Hematopoietic multipotent progenitor cell treated with erythropoietin and hydrocortisone succinate and interleukin-3 and kit ligand, for 15 days (in vitro differentiated cells): ENCODE measurements around the gene NOMO2.
"Not testable (repeated sequence)": the region's sequence is repeated elsewhere in the genome, so short reads cannot be mapped to it uniquely, and the experiment has no call there.

Experiments
- DNase-seq: peaks from one replicate; pipeline ENCODE4 v3.0.0-alpha.2; 2015; ENCODE audit warnings: low spot score

The NOMO2 gene

DNA sequence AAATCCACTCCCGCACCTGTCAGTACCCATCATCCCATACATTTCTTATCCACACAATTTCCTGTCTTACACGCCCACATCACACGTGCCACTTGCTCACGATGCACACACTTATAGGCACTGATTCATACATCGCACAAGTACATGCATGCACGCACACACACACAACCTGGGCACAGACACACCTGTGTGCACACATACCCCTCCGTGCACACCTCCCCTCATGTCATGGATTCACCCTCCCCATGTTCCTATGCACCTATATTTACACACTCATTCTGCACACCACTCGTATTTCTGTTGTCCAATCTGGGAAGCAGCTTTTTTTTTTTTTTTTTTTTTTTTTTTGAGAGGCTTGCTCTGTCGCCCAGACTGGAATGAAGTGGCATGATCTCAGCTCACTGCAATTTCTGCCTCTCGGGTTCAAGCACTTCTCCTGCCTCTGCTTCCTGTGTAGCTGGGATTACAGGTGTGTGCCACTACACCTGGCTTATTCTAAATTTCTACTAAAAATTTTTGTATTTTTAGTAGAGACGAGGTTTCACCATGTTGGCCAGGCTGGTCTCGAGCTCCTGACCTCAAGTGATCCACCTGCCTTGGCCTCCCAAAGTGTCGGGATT is 13.5 kb upstream of the NOMO2 start:
- not testable (repeated sequence) for DNase-seq

DNA sequence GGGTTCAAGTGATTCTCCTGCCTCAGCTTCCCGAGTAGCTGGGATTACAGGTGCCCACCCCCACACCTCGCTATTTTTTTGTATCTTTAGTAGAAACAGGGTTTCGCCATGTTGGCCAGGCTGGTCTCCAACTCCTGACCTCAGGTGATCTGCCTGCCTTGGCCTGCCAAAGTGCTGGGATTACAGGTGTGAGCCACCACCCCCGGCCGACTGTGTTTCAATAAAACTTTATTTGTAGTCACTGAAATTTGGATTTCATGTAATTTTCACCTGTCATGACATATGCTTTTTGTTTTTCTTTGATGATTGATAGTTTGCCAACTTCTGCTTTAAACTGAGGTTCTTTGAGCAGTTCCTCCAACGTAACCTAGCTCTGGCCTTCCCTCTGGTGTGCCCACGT is 12.0 kb upstream of the NOMO2 start:
- not testable (repeated sequence) for DNase-seq

DNA sequence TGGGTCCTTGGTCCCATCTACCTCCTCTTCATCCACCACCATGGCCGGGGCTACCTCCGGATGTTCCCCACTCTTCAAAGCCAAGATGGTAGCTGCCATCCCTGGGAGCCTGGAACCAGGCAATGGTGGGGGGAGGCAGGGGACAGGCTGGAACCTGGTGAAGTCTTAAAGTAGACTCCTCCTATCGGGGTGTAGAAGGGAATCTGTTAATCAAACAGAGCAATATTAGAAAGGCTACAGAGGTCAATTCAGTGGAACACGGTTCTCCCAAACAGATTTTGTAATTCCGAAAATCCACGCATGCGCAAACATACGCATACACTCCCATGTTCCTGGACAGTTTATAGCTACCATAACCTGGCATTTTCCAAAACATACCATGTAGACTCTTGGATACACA is 11.1 kb upstream of the NOMO2 start:
- DNase-seq: not testable (repeated sequence)

DNA sequence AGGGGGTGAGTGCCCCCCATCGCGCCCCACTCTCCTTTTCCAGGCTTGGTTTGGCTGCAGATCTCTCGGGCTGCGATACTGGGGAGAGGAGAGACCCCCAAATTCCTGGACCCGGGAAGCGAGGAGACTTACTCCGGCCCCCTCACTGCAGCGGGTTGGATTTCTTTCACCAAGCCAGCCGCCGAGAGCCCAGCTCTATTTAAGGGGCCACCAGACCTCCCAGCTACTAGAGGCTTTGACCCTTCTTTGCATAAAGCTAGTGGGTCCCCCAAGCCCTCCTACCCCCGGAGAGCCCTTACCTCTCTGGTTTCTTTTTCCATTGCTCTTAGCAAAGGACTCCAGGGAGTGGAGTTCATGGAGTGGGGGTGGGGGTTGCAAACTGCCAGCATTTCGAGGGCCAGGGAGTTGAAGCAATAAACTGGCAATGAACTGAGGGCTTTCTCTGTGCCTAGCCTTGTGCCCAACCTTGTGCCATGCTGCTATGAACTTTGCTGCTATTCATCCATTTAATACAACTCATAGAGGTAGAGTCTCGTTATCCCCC is 9.5 kb upstream of the NOMO2 start:
- DNase-seq: not testable (repeated sequence)

DNA sequence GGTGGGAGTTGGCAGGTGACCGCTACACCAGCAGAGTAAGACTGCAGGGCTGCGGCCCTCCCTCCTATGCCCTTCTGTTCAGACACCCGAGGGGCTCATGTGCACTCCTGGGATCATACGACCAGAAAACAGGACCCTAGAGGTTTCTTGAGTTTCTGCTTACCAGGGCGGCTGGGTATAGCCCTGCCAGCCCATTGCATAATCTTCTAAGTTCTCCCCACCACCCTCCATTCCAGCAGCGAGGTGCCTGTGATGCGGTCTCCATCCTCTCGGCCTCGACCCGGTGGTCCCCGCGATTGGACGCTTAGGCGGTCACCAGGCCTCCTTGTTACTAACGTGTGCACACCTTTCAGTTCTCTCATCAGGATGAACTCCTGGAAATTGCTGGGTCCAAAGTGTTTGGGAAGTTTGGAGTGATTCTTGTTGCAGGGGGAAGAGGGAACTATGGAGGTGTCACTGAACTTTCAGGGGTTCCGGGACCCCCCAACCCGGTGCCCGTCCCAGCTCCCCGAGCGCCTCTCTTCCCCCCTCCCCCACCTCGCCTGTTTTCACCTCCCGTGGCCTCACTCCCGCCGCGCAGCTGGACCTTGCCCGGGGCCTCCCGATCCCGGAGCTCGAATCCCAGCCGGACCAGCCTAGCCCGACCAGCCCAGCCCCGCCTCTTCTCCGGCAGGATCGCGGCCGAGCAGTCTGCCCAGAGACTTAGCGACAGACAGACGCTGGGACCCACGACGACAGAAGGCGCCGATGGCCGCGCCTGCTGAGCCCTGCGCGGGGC is 8.8 kb upstream of the NOMO2 start:
- DNase-seq: not testable (repeated sequence)

DNA sequence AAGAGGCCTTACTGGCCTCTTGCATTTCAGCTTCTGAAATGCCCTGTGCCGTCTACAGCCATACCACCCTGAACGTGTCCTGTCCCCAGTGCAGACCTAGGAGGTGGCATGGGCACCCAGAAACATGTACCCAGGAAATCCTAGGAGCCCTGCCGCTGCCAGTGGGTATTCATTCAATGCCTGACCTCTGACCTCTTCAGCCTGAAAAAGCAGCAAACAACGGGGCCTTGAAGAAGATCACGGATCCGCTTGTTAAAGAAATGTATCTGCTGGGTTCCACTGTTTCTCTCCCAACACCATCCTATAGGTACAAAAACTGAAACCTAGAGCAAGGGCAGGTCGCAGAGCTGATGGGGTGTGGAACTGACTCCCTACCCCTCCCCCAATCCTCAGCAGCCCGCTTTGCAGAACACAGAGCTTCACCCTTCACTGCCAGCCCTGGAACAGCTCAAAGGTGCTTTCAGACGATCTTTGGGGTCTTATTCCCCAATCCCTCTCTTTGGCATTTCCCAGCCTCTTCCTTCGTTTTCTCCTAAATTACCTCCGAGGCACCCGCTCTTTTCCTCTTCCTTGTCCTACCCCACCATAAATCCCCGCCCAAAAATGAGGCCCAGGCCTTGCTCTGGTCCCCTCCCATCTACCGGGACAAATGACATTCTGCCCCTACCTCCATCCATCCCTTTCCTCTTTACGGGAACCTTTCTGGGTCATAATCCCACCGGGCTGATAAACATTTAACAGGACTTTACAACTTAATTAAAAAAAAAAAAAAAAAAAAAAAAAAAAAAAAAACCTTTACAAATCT is 1.3 kb downstream of the NOMO2 start:
- not testable (repeated sequence) for DNase-seq

DNA sequence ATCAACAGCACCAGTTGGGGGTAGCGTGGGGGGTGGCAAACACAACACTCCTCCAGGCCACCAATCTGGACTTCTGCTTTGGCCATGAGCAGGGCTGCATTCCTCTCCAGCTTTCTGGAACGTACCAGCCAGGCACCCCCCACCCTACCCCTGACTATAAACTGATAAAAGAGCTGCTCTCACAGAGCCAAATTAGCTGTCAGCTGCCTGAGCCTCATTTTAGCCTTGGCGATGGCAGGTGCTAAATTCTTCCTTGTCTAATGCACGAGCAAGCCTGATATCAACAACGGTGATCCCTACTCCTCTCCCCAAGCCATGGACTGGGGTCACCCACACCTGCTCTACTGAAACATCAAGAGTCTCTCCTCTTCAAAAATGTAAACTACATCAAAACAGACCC is 8.2 kb downstream of the NOMO2 start:
- DNase-seq: not testable (repeated sequence)

DNA sequence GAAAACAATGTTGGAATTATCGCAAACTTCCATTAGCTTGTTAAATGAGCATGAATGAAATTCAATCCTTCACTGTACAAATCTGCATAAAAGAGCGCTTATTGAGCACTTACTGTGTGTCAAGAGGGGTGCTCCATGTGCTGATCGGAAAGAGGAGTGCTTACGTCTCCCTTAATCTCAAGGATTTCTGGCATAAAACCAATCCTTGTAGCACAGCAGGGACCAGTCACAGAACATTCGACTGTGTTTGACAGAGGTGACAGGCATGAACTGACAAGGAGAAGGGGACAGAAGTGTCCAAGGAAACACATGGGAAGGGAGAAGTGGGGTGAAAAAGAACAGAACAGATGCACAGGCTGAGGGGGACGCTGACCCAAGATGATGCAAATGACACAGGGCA is 14.5 kb downstream of the NOMO2 start:
- not testable (repeated sequence) for DNase-seq

DNA sequence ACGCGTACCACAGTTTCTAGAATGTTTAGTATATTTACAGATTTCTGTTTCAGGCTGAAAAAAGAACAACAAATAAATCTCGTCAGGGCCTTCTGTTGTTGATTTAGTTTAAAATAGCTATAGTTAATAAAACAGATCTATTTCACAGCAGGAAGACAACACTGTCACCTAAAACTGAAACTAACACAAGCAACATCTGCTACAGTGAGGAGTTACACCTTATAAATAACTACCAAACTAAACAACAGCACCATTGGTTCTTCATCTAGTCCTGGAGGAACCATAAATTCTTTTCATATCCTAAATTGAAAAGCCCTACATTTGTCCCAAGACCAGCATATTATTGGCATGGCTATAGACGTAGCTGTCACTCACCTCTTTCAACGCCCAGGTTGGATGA is 15.0 kb downstream of the NOMO2 start:
- not testable (repeated sequence) for DNase-seq

DNA sequence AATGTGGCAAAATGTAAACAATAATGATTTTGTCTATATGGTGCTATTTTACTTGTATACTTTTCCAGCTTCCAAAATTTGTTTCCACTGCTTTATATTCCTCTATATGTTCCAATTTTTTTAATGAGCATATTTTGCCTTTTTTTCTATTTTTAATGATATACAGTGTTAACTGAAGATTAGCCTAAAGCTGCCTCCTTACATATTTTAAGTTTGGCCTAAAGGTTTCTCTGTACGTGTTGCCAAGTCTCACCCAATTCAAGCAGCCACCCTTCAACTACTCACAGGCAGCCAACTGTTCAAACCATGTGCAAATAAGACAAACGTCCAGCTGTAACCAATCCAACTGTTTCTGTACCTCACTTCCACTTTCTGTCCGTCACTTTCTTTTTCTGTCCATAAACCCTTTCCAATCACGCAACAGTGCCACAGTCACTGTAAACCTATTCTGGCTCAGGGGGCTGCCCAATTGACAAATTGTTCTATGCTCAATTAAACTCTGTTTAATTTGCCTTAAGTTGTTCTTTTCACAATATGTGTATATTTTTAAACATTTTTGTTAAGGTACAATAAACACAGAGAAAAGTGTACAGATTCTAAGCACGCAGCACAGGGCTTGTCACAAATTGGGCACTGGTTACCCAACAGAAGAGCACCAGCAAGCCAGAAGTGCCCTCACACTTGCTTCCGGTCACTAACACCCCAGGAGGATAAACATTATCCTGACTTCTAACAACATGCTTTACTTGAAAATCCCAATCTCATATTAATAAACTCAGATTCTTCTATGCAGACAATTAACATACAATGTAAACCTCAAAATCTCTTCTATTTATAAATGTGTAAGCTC is 17.4 kb downstream of the NOMO2 start:
- DNase-seq: not testable (repeated sequence)

DNA sequence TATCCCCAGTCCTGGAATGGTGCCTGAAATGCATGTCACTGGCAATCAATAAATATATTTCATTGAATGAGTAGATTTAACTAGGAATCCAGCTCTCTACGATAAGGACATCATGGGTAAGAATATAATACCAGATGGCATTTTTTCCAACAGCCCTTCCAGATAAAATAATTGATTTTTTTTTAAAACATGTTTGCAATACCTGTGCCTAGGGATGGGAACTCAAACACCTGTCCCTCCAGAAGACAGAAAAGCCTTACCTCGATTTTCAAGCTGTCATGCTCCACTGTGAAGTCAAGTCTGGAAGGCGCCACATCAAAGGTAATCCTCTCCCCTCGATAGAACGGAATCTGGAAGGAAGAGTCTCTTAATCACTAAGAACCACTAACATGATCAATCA is 20.0 kb downstream of the NOMO2 start:
- not testable (repeated sequence) for DNase-seq

DNA sequence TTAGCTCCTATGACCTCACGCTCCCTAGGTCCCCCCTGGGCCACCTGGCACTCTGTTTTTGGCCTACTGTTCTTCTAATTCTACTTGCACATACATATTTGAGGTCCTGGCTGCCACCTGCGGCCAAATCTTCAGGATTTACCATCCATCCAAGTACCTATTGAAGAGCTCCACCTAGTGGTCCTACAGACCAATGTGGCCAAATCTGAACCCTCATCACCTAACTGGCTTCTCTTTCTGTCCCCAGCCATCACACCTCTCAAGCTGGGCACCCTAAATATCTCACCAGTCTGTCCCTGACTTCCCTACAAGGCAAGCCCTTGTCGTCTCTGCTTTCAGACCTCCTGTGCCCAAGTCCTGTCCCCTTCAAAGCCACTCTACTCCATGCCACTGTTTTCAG is 24.9 kb downstream of the NOMO2 start:
- DNase-seq: not testable (repeated sequence)

DNA sequence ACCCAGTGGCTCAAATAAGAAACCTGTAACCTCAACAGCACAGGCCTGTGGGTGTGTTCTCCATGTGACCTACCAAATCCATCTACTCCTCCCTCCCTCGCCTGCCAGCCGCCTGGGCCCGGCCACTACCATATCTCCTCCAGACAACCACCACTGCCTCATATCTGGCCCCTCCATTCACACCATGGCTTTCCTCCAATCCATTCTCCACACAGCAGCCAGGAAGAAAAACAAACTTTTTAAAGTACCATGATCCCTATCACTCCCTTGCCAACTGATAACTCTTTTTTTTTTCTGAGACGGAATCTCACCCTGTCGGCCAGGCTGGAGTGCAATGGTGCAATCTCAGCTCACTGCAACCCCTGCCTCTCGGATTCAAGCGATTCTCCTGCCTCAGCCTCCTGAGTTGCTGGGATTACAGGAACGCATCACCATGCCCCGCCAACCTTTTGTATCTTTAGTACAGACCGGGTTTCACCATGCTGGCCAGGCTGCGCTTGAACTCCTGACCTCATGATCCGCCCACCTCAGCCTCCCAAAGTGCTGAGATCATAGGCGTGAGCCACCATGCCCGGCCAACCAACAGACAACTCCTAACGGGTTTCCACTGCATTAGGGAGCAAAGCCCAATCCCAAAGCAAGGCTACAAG is 26.3 kb downstream of the NOMO2 start:
- peak; percentile 77 for DNase-seq

DNA sequence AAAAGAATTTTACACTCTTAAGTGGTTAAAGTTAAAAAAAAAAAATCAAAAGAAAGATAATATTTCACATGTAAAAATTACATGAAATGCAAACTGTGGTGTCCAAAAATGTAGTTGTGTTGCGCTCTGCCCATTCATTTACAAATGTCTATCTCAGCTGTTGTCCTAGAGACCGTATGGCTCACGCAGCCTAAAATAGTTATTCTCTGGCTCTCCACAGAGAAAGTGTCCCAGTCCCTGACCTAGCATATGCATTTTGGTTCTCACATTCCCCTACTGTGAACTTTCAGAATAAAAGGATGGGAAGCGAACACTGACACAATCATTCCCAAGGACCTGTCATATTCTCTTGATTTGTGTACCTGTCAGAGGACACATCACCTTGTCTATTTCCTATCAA is 27.6 kb downstream of the NOMO2 start:
- not testable (repeated sequence) for DNase-seq

DNA sequence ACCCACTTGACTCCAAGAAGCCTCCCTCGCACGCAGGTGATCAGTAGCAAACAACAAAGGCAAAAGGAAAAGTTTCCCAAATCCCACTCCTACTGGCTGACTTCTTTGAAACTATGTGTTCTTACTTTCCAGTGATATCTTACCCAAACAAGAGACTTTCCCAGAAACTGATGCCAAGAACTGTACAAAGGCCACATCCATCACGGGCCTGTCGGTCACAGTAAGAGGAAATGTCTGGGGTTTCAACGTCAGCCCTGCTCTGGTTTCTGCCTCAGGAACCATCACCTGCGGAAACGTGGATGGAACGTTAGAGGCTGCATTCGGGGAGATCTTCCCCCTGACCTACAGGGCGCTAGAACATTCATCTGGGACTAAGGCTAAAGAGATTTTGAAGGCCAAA is 30.6 kb downstream of the NOMO2 start:
- not testable (repeated sequence) for DNase-seq

DNA sequence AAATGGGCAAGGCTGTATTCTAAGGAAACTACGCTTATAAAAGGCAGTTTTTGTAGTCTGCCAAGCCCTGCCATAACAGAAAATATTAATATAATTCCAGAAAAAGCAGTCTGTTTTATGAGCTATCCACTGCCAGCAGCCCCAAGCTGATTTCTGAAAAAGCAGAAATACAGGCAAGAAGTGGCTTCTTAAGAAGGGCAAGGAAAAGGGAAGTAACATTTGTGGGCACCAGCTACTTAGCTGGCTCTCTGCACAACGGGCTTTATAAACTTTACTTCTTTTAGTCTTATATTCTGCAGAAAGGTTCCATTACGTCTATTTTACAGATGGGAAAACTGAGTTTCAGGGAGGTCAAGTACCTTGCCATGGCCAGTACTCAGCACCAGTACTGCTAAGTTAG is 31.6 kb downstream of the NOMO2 start:
- DNase-seq: not testable (repeated sequence)

DNA sequence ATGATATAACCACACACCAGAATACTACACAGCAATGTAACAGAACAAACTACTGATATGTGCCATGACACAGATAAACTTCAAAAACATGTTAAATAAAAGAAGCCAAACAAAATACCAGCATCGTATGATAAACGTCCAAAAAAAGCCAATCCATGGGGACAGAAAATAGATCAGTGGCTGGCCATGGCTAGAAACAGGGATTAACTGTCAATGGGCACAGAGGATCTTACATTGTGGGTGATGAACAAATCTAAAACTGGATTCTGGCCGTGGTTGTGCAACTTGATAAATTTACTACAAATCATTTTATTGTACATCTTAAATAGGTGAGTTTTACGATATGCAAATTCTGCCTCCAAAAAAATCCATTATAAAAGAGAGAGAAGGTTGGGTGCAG is 35.4 kb downstream of the NOMO2 start:
- DNase-seq: not testable (repeated sequence)

DNA sequence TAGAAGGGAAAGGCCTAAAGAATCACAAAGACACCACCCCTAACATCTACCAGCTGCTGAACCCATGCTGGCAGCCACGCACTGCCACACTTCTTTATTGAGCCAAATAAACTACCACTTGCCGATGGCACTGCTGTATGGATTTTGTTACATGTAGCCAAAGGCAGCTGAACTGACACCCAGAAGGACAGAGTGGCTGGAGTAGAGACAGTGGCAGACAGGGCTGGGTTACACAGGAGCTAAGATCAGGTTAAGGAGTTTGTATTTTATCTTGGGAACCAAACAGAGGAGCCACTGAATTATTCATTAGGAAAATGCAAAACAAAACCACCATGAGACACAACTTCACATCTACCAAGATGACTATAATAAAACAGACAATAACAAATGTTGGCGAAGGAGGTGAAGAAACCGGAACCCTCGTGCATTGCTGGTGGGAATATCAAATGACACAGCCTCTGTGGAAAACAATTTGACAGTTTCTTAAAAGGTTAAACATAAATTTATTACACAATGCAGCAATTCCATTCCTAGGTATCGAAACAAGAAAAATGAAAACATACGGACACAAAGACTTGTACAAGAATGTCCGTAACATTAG is 35.9 kb downstream of the NOMO2 start:
- DNase-seq: not testable (repeated sequence)

DNA sequence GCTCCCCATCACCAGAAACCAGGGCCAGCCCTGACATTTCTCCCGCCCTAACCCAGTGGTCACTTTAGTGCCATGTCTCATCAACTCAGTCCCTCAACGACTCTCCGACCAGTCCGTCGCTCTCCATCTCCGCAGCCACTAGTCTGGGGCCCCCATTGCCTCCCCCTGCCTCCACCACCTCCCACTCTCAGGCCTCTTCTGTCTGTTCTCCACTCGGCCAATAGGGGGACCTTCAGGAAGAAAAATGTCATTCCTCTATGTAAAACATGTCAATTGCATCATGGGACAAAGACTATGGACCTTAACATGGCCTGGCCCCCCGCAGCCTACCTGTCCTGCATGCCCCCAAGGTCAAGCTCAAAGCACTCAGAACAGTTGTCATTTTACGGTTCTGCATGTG is 39.3 kb downstream of the NOMO2 start:
- not testable (repeated sequence) for DNase-seq

DNA sequence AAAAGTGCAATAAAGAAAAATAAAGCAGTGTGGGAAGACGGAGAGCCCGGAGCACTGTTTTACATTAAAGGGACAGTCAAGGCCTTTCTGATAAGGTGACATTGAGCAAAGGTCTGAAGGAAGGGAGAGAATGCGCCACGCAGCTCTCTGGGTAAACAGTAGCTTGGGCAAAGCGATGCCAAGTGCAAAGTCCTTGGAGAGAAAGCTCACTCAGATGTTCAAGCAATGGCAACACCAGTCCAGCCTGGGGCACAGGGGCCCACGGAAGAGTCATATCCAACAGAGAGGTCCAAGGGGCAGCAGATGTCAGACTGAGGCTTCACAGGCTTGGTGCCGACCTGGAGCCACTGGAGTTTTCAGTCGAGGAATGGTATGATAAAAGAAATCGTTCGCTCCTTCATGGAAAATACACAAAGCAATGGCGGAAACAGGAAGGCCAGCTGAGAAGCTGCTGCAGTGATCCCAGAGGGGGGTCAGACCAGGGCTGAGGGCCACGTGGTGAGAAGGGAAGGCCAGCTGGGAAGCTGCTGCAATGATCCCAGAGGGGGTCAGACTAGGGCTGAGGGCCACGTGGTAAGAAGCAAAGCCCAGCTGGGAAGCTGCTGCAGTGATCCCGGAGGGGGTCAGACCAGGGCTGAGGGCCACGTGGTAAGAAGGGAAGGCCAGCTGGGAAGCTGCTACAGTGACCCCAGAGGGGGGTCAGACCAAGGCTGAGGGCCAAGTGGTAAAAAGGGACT is 40.3 kb downstream of the NOMO2 start:
- not testable (repeated sequence) for DNase-seq
